Thyroid gland (tissue), 4 donors: ENCODE results near the gene CTDNEP1. TPM values are rescaled to one million over a fixed set of nuclear protein-coding genes. Genes with fewer than 3 reads are reported as not detected.

Experiments used
- DNase-seq, 2 donors: peaks; one replicate each; pipeline ENCODE4 v3.0.0-alpha.2; 2019
- H3K27ac ChIP-seq, 3 donors: fragments of 200-600 bp; sonication (generic); 1 replicate in 2 of 3; 2 replicates in 1 of 3; pipeline ENCODE4 v1.5.1; 2016 to 2019; ENCODE audit warnings: mild to moderate bottlenecking in 1 of 3, moderate library complexity in 1 of 3
- H3K27me3 ChIP-seq: fragments of 200-600 bp; sonication (generic); one replicate; pipeline ENCODE4 v1.5.1; 2019
- H3K36me3 ChIP-seq, 2 donors: fragments of 200-600 bp; sonication (generic); one replicate each; pipeline ENCODE4 v1.5.1; 2016 to 2019
- H3K4me1 ChIP-seq, 2 donors: fragments of 200-600 bp; sonication (generic); one replicate each; pipeline ENCODE4 v1.5.1; 2017 to 2019
- H3K4me3 ChIP-seq, 3 donors: fragments of 200-600 bp; sonication (generic); replicated peaks in 1 of 3; 1 replicate in 2 of 3; 2 replicates in 1 of 3; pipeline ENCODE4 v1.5.1; 2016; ENCODE audit warnings: mild to moderate bottlenecking in 1 of 3
- H3K9me3 ChIP-seq: fragments of 200-600 bp; sonication (generic); one replicate; pipeline ENCODE4 v1.5.1; 2017
- POLR2A ChIP-seq, 2 donors: fragments of 450-650 bp; IDR thresholded peaks; one replicate each; pipeline ENCODE4 v1.6.1; 2017; ENCODE audit warnings: antibody characterized with exemption in 2 of 2, mild to moderate bottlenecking in 2 of 2, moderate library complexity in 1 of 2
- WGBS, 2 donors: methylation state at CpG; one replicate each; pipeline ENCODE4 v1.1.5; 2017; 5-methylcytosine and 5-hydroxymethylcytosine counted together
- intact Hi-C: fragments of 100-400 bp; cut with DNase I; formaldehyde crosslinking; loops from one replicate; pipeline ENCODE4 v1.15.1; 2023
- total RNA-seq, 4 donors: library from RNA; depleted of rRNA; stranded (reverse); fragments of >200 nt; gene quantifications; one replicate each; pipeline ENCODE4 v1.2.3, GENCODE V29; 2016
- TF ChIP-seq, protein P1 (sequence below), 6 experiments: fragments of 200-600 bp in 3 of 6; fragments of 450-650 bp in 3 of 6; sonication (generic) in 3 of 6; IDR thresholded peaks; one replicate each; pipeline ENCODE4 v1.5.1; 2016 to 2019; ENCODE audit warnings: antibody characterized with exemption in 6 of 6, mild to moderate bottlenecking in 2 of 6, inconsistent platforms in 1 of 6, moderate library complexity in 1 of 6

The CTDNEP1 gene
- total RNA-seq, 4 donors from 2014 or later = 35.1 to 70.4 (median 48.4) TPM

DNA sequence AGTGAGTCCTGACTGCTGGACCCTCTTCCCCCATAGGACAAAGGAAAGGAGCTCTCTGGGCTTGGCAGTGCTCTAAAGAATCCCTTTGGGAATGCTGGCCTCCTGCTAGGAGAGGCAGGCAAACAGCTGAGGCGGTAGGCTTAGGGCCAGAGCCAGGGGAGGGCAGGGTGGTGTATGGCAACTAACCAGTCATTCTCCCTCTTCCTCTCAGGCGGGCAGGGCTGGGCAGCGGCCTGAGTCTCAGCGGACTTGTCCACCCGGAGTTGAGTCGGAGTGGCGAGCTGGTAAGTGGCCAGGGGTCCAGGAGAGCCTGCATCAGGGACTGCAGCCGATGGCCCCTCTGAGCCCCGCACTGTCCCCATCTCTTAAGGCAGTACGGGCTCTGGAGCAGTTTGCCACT, 27.4 kb downstream of the CTDNEP1 start:
- Histone ChIP-seq H3K4me1 (peaks cover 13 to 24% of the 10 kb centered on the region in 2 donors), H3K36me3 (peaks cover 65 to 71% of the 10 kb centered on the region in 2 donors), H3K4me3 (no peak overlapping the region), H3K9me3 (no peaks in the 10 kb centered on the region), H3K27me3 (no peaks in the 10 kb centered on the region), H3K27ac (no peak overlapping the region)
- 77 to 83% methylated on average over 3 of the region's 10 CpGs for WGBS, 2 donors
- no peak for TF ChIP-seq POLR2A (IDR thresholded peaks at IDR 0.05)
- TF ChIP-seq, protein P1, sequence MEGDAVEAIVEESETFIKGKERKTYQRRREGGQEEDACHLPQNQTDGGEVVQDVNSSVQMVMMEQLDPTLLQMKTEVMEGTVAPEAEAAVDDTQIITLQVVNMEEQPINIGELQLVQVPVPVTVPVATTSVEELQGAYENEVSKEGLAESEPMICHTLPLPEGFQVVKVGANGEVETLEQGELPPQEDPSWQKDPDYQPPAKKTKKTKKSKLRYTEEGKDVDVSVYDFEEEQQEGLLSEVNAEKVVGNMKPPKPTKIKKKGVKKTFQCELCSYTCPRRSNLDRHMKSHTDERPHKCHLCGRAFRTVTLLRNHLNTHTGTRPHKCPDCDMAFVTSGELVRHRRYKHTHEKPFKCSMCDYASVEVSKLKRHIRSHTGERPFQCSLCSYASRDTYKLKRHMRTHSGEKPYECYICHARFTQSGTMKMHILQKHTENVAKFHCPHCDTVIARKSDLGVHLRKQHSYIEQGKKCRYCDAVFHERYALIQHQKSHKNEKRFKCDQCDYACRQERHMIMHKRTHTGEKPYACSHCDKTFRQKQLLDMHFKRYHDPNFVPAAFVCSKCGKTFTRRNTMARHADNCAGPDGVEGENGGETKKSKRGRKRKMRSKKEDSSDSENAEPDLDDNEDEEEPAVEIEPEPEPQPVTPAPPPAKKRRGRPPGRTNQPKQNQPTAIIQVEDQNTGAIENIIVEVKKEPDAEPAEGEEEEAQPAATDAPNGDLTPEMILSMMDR (IDR thresholded peaks at IDR 0.05) = no peak
- intact Hi-C loops = no loop called here
- no peak for DNase-seq

DNA sequence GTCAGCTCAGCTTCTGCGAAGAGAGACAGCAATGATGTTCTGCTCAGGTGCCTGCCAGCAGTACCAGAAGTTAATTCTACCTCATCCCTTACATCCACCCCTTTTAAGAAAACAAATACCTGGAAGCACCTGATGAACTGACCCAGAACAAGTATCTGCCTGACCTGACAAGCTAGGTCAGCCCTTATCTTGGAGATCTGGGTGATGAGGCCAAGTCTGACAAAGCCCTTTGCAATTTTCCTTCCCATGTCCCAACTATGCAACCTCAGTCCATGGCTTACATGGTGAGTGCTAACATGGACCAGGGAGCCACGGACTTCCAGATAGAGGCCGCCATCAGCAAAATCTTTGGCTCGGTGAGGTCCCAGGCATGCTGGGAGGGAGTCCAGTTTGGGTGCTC, 28.2 kb downstream of the CTDNEP1 start:
- 90 to 91% methylated on average over 4 of the region's 4 CpGs for WGBS, 2 donors
- intact Hi-C loops = no loop called here
- no peak for DNase-seq
- Histone ChIP-seq H3K27me3 (no peaks in the 10 kb centered on the region), H3K4me3 (no peak overlapping the region), H3K4me1 (peaks cover 13 to 31% of the 10 kb centered on the region in 2 donors), H3K27ac (no peak overlapping the region), H3K9me3 (no peaks in the 10 kb centered on the region), H3K36me3 (peaks cover 58 to 64% of the 10 kb centered on the region in 2 donors)
- TF ChIP-seq, protein P1 (IDR thresholded peaks at IDR 0.05) = no peak
- TF ChIP-seq POLR2A (IDR thresholded peaks at IDR 0.05) = no peak

DNA sequence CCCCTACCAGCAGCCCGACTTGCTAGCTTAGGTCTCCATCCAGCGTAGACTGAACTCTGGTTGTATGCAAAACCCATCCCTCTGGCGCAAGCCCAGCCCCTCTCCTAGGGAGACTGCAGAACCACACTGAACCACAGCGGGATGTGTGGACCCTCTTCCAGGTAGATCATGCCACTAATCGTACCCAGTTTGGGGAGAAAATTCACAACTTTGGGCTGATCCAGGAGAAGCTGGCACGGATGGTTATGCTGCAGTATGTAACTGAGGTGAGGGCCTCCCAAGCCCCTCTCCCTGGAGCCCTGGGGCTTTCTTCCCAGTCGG, 28.6 kb downstream of the CTDNEP1 start:
- intact Hi-C loops = no loop called here
- Histone ChIP-seq H3K36me3 (peaks cover 58 to 61% of the 10 kb centered on the region in 2 donors), H3K27ac (no peak overlapping the region)

DNA sequence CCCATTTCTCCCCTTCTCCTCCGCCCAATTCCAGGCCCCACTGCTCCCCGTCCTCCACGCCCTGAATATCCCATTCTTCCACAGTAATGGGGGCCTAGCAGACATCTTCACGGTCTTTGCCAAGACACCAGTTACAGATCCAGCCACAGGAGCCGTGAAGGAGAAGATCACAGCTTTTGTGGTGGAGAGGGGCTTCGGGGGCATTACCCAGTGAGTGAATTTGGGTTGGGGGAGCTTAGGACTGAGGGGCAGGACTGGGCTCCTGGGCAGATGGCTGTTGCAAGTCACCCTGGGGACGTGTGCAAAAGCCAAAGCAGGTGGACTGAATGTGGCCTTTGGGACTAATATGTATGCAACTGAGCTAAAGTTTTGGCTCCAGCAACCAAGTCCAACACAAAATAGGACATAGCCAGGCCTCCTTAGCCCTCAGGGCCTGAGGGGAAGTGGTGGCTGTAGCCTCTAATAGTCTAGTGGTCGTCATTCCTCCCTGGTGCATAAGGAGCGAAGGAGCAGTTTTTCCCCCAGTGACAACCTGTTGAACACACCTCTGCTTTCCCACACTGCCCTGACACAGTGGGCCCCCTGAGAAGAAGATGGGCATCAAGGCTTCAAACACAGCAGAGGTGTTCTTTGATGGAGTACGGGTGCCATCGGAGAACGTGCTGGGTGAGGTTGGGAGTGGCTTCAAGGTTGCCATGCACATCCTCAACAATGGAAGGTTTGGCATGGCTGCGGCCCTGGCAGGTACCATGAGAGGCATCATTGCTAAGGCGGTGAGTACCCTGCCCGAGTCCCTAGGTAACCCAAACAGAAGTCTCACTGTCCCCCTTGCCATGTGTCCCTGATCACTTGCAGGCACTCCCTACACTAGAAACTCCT, 29.2 kb downstream of the CTDNEP1 start:
- Histone ChIP-seq H3K36me3 (peaks cover 56 to 61% of the 10 kb centered on the region in 2 donors), H3K4me1 (peaks cover 21 to 40% of the 10 kb centered on the region in 2 donors), H3K9me3 (no peaks in the 10 kb centered on the region), H3K4me3 (no peak overlapping the region), H3K27me3 (no peaks in the 10 kb centered on the region), H3K27ac (peak overlapping the region in 1 of 3 donors; percentile 97)
- 91% methylated on average over 13 to 14 of the region's 15 CpGs for WGBS, 2 donors
- TF ChIP-seq, protein P1 (IDR thresholded peaks at IDR 0.05) = no peak
- TF ChIP-seq POLR2A (IDR thresholded peaks at IDR 0.05) = peak in 1 of 2 donors; percentile 9
- intact Hi-C loops = no loop called here
- no peak for DNase-seq

More for the DNA sequence above, 28.6 kb downstream of the CTDNEP1 start:
- no peaks in the 10 kb centered on the region for H3K27me3 ChIP-seq
- no peak for DNase-seq
- no peak overlapping the region for H3K4me3 ChIP-seq
- no peaks in the 10 kb centered on the region for H3K9me3 ChIP-seq
- TF ChIP-seq POLR2A (IDR thresholded peaks at IDR 0.05) = no peak
- TF ChIP-seq, protein P1 (IDR thresholded peaks at IDR 0.05) = no peak
- peaks cover 17 to 36% of the 10 kb centered on the region in 2 donors for H3K4me1 ChIP-seq
- WGBS, 2 donors = 77 to 94% methylated on average over 4 to 7 of the region's 7 CpGs
